ENCODE measurements around the gene RNU1-2.
A peak's percentile ranks its signal among the peaks of the same experiment; 100 is the strongest.
"Not testable (repeated sequence)": the region's sequence is repeated elsewhere in the genome, so short reads cannot be mapped to it uniquely, and the experiment has no call there.

RNU1-2 gene

GRCh38 chr1:16911851-16912721 lies 16.3 kb downstream of the RNU1-2 start:
- not testable (repeated sequence) for DNase-seq

- not testable (repeated sequence) for DNase-seq
Observed at GRCh38 chr1:16912742-16913141, 17.0 kb downstream of the RNU1-2 start.

- no peak for DNase-seq
Observed at GRCh38 chr1:16913181-16913832, 17.5 kb downstream of the RNU1-2 start.

- peak; percentile 78 for DNase-seq
Observed at GRCh38 chr1:16913833-16914662, 18.3 kb downstream of the RNU1-2 start.

GRCh38 chr1:16914928-16915626 lies 19.3 kb downstream of the RNU1-2 start:
- not testable (repeated sequence) for DNase-seq

- no peak for DNase-seq
Observed at GRCh38 chr1:16915627-16915973, 19.8 kb downstream of the RNU1-2 start.

GRCh38 chr1:16916036-16916880 lies 20.5 kb downstream of the RNU1-2 start:
- DNase-seq = not testable (repeated sequence)

- DNase-seq = no peak
Observed at GRCh38 chr1:16918371-16918770, 22.6 kb downstream of the RNU1-2 start.

- not testable (repeated sequence) for DNase-seq
Observed at GRCh38 chr1:16918936-16919665, 23.3 kb downstream of the RNU1-2 start.

GRCh38 chr1:16920951-16921350 lies 25.2 kb downstream of the RNU1-2 start:
- no peak for DNase-seq

- no peak for DNase-seq
Observed at GRCh38 chr1:16921391-16922185, 25.8 kb downstream of the RNU1-2 start, which contains the start of gene CROCC. CROCC (plus strand) TSS chr1:16921931; CDS start chr1:16922019, 88 bp downstream.

GRCh38 chr1:16922466-16922865 lies 26.7 kb downstream of the RNU1-2 start:
- DNase-seq = no peak

- no peak for DNase-seq
Observed at GRCh38 chr1:16922885-16923431, 27.2 kb downstream of the RNU1-2 start.

- DNase-seq = no peak
Observed at GRCh38 chr1:16924216-16924918, 28.6 kb downstream of the RNU1-2 start.

- DNase-seq = no peak
Observed at GRCh38 chr1:16924919-16925477, 29.2 kb downstream of the RNU1-2 start.

- no peak for DNase-seq
Observed at GRCh38 chr1:16925635-16926490, 30.1 kb downstream of the RNU1-2 start.

GRCh38 chr1:16926491-16927073 lies 30.8 kb downstream of the RNU1-2 start:
- DNase-seq = no peak

Measured in NK-92 treated with Interleukin-12 subunit alpha and Interleukin-12 subunit beta, amount 100 ng/mL, for 24 hours (cell line).